Nephron (organoid): ENCODE results near the gene ELP5.

ENCODE experiments used
- H3K27ac Mint-ChIP-seq, 3 experiments: 2 replicates each; pipeline ENCODE4 v1.8.0; 2020; ENCODE audit warnings: mixed read lengths in 3 of 3, mild to moderate bottlenecking in 2 of 3, moderate library complexity in 1 of 3
- H3K27me3 Mint-ChIP-seq: 2 replicates; pipeline ENCODE4 v1.8.0; 2021; ENCODE audit warnings: low read depth, mild to moderate bottlenecking, moderate library complexity, mixed read lengths
- H3K36me3 Mint-ChIP-seq: 2 replicates; pipeline ENCODE4 v1.8.0; 2020; ENCODE audit warnings: low read depth, mixed read lengths
- H3K4me1 Mint-ChIP-seq: 2 replicates; pipeline ENCODE4 v1.8.0; 2020; ENCODE audit warnings: mixed read lengths
- H3K4me3 Mint-ChIP-seq, 3 experiments: 2 replicates each; pipeline ENCODE4 v1.8.0; 2020; ENCODE audit warnings: mild to moderate bottlenecking in 3 of 3, mixed read lengths in 3 of 3, moderate library complexity in 2 of 3
- H3K9me3 Mint-ChIP-seq: 2 replicates; pipeline ENCODE4 v1.8.0; 2020; ENCODE audit warnings: mixed read lengths
- TF ChIP-seq, protein P1 (sequence below), 3 experiments: fragments of 200-600 bp; sonication (generic); IDR thresholded peaks; one replicate each; pipeline ENCODE4 v1.5.0; 2021; ENCODE audit warnings: antibody characterized with exemption in 3 of 3; ENCODE audit not compliant: unreplicated experiment in 3 of 3

The ELP5 gene

GRCh38 chr17:7221278-7222092 lies 30.5 kb upstream of the ELP5 start:
- Mint-ChIP-seq H3K27ac (peak overlapping the region; percentile 89 to 96 (median 95)), H3K9me3 (no peaks in the 10 kb centered on the region), H3K27me3 (peaks cover 4% of the 10 kb centered on the region), H3K4me3 (peak overlapping the region; percentile 89 to 97 (median 93)), H3K36me3 (peaks cover 19% of the 10 kb centered on the region), H3K4me1 (peaks cover 47% of the 10 kb centered on the region)
- TF ChIP-seq, protein P1, sequence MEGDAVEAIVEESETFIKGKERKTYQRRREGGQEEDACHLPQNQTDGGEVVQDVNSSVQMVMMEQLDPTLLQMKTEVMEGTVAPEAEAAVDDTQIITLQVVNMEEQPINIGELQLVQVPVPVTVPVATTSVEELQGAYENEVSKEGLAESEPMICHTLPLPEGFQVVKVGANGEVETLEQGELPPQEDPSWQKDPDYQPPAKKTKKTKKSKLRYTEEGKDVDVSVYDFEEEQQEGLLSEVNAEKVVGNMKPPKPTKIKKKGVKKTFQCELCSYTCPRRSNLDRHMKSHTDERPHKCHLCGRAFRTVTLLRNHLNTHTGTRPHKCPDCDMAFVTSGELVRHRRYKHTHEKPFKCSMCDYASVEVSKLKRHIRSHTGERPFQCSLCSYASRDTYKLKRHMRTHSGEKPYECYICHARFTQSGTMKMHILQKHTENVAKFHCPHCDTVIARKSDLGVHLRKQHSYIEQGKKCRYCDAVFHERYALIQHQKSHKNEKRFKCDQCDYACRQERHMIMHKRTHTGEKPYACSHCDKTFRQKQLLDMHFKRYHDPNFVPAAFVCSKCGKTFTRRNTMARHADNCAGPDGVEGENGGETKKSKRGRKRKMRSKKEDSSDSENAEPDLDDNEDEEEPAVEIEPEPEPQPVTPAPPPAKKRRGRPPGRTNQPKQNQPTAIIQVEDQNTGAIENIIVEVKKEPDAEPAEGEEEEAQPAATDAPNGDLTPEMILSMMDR (IDR thresholded peaks at IDR 0.05; ENCODE audit: unreplicated experiment in 3 of 3) = no peak

- peak overlapping the region; percentile 89 to 97 (median 93) for H3K4me3 Mint-ChIP-seq
- peaks cover 22% of the 10 kb centered on the region for H3K36me3 Mint-ChIP-seq
- no peaks in the 10 kb centered on the region for H3K9me3 Mint-ChIP-seq
- TF ChIP-seq, protein P1 (IDR thresholded peaks at IDR 0.05; ENCODE audit: unreplicated experiment in 3 of 3) = no peak
- peaks cover 43% of the 10 kb centered on the region for H3K4me1 Mint-ChIP-seq
- peaks cover 4% of the 10 kb centered on the region for H3K27me3 Mint-ChIP-seq
- H3K27ac Mint-ChIP-seq = peak overlapping the region in 2 of 3 experiments; percentile 18 to 96
These were observed 29.7 kb upstream of the ELP5 start for GRCh38 chr17:7222093-7222971.

DNA sequence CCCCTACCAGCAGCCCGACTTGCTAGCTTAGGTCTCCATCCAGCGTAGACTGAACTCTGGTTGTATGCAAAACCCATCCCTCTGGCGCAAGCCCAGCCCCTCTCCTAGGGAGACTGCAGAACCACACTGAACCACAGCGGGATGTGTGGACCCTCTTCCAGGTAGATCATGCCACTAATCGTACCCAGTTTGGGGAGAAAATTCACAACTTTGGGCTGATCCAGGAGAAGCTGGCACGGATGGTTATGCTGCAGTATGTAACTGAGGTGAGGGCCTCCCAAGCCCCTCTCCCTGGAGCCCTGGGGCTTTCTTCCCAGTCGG lies 29.1 kb upstream of the ELP5 start:
- H3K4me1 Mint-ChIP-seq = peaks cover 37% of the 10 kb centered on the region
- peaks cover 25% of the 10 kb centered on the region for H3K36me3 Mint-ChIP-seq
- H3K27ac Mint-ChIP-seq = no peak overlapping the region
- H3K4me3 Mint-ChIP-seq = peak overlapping the region; percentile 19 to 63 (median 51)
- no peaks in the 10 kb centered on the region for H3K9me3 Mint-ChIP-seq
- H3K27me3 Mint-ChIP-seq = peaks cover 4% of the 10 kb centered on the region
- TF ChIP-seq, protein P1 (IDR thresholded peaks at IDR 0.05; ENCODE audit: unreplicated experiment in 3 of 3) = no peak

DNA sequence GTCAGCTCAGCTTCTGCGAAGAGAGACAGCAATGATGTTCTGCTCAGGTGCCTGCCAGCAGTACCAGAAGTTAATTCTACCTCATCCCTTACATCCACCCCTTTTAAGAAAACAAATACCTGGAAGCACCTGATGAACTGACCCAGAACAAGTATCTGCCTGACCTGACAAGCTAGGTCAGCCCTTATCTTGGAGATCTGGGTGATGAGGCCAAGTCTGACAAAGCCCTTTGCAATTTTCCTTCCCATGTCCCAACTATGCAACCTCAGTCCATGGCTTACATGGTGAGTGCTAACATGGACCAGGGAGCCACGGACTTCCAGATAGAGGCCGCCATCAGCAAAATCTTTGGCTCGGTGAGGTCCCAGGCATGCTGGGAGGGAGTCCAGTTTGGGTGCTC lies 28.6 kb upstream of the ELP5 start:
- peaks cover 33% of the 10 kb centered on the region for H3K4me1 Mint-ChIP-seq
- H3K9me3 Mint-ChIP-seq = no peaks in the 10 kb centered on the region
- peak overlapping the region in 1 of 3 experiments; percentile 34 for H3K4me3 Mint-ChIP-seq
- H3K27ac Mint-ChIP-seq = no peak overlapping the region
- H3K36me3 Mint-ChIP-seq = peaks cover 29% of the 10 kb centered on the region
- H3K27me3 Mint-ChIP-seq = peaks cover 4% of the 10 kb centered on the region
- TF ChIP-seq, protein P1 (IDR thresholded peaks at IDR 0.05; ENCODE audit: unreplicated experiment in 3 of 3) = no peak

GRCh38 chr17:7224110-7224509 lies 27.9 kb upstream of the ELP5 start:
- no peaks in the 10 kb centered on the region for H3K27me3 Mint-ChIP-seq
- no peak overlapping the region for H3K4me3 Mint-ChIP-seq
- no peaks in the 10 kb centered on the region for H3K9me3 Mint-ChIP-seq
- TF ChIP-seq, protein P1 (IDR thresholded peaks at IDR 0.05; ENCODE audit: unreplicated experiment in 3 of 3) = no peak
- no peak overlapping the region for H3K27ac Mint-ChIP-seq
- H3K4me1 Mint-ChIP-seq = peaks cover 26% of the 10 kb centered on the region
- peaks cover 36% of the 10 kb centered on the region for H3K36me3 Mint-ChIP-seq
